MM.1S (cell line): ENCODE results near the gene RFX2.
"Not testable (repeated sequence)": the region's sequence is repeated elsewhere in the genome, so short reads cannot be mapped to it uniquely, and the experiment has no call there.

Experiments
- DNase-seq: peaks from one replicate; pipeline ENCODE4 v3.0.0-alpha.2; 2015
- H2AFZ ChIP-seq: fragments of 300-600 bp; sonication (generic); 2 replicates; pipeline ENCODE4 v1.6.0; 2016; ENCODE audit warnings: antibody characterized with exemption, low read length
- H3F3A ChIP-seq: fragments of 300-600 bp; sonication (generic); 2 replicates; pipeline ENCODE4 v1.6.1; 2016; ENCODE audit warnings: mild to moderate bottlenecking, antibody characterized with exemption, low read length, moderate library complexity, mixed read lengths; ENCODE audit not compliant: insufficient read depth
- H3K27ac ChIP-seq: fragments of 300-600 bp; sonication (generic); 2 replicates; pipeline ENCODE4 v1.5.1; 2016; ENCODE audit warnings: mild to moderate bottlenecking, low read length
- H3K27me3 ChIP-seq: fragments of 300-600 bp; sonication (generic); replicated peaks from 2 replicates; pipeline ENCODE4 v1.6.0; 2016; ENCODE audit warnings: low read length; ENCODE audit not compliant: insufficient read depth
- H3K36me3 ChIP-seq: fragments of 300-600 bp; sonication (generic); replicated peaks from 2 replicates; pipeline ENCODE4 v1.6.1; 2016; ENCODE audit warnings: mild to moderate bottlenecking, low read length, mixed read lengths; ENCODE audit not compliant: insufficient read depth
- H3K4me1 ChIP-seq: fragments of 300-600 bp; sonication (generic); 2 replicates; pipeline ENCODE4 v1.6.1; 2016; ENCODE audit warnings: low read length, mixed read lengths
- H3K4me2 ChIP-seq: fragments of 300-600 bp; sonication (generic); 2 replicates; pipeline ENCODE4 v1.6.0; 2016; ENCODE audit warnings: low read depth, low read length
- H3K4me3 ChIP-seq: fragments of 300-600 bp; sonication (generic); 2 replicates; pipeline ENCODE4 v1.5.1; 2016; ENCODE audit warnings: low read length, mixed read lengths
- H3K79me2 ChIP-seq: fragments of 300-600 bp; sonication (generic); 2 replicates; pipeline ENCODE4 v1.6.1; 2016; ENCODE audit warnings: mixed run types, low read length, mixed read lengths
- H3K9ac ChIP-seq: fragments of 300-600 bp; sonication (generic); 2 replicates; pipeline ENCODE4 v1.6.1; 2016; ENCODE audit warnings: low read length, mixed read lengths
- H3K9me2 ChIP-seq: fragments of 300-600 bp; sonication (generic); replicated peaks from 2 replicates; pipeline ENCODE4 v1.6.1; 2016; ENCODE audit warnings: mild to moderate bottlenecking, low read length, mixed read lengths; ENCODE audit not compliant: insufficient read depth
- H3K9me3 ChIP-seq: fragments of 300-600 bp; sonication (generic); replicated peaks from 2 replicates; pipeline ENCODE4 v1.6.1; 2016; ENCODE audit warnings: mild to moderate bottlenecking, low read length, mixed read lengths; ENCODE audit not compliant: insufficient read depth
- H4K20me1 ChIP-seq: fragments of 300-600 bp; sonication (generic); 2 replicates; pipeline ENCODE4 v1.6.1; 2016; ENCODE audit warnings: mild to moderate bottlenecking, low read length, moderate library complexity, mixed read lengths; ENCODE audit not compliant: insufficient read depth
- CTCF ChIP-seq: fragments of 300-600 bp; sonication (generic); IDR thresholded peaks from 2 replicates; pipeline ENCODE4 v1.5.1; 2016; ENCODE audit warnings: antibody characterized with exemption, low read length, mixed read lengths
- EZH2 ChIP-seq: fragments of 300-600 bp; sonication (generic); optimal IDR thresholded peaks from 2 replicates; pipeline ENCODE3; 2017; ENCODE audit warnings: low read depth, mild to moderate bottlenecking, antibody characterized with exemption, low read length, mixed read lengths
- EZH2phosphoT487 ChIP-seq: fragments of 300-600 bp; sonication (generic); IDR thresholded peaks from 2 replicates; pipeline ENCODE4 v1.6.1; 2018; ENCODE audit warnings: antibody characterized with exemption, low read length

Gene RFX2

GRCh38 chr19:6010107-6010506, 100.2 kb downstream of the RFX2 start:
- no peaks in the 10 kb centered on the region for H3K9me2 ChIP-seq
- H3K9ac ChIP-seq, result no peak overlapping the region
- no peaks in the 10 kb centered on the region for H3K4me1 ChIP-seq
- no peaks in the 10 kb centered on the region for H3F3A ChIP-seq
- H2AFZ ChIP-seq, result no peak overlapping the region
- TF ChIP-seq CTCF (no peak), EZH2phosphoT487 (no peak), EZH2 (no peak)
- H3K79me2 ChIP-seq, result no peaks in the 10 kb centered on the region
- no peaks in the 10 kb centered on the region for H3K36me3 ChIP-seq
- H3K4me2 ChIP-seq, result no peak overlapping the region
- no peak for DNase-seq
- no peak overlapping the region for H3K4me3 ChIP-seq
- no peaks in the 10 kb centered on the region for H3K9me3 ChIP-seq
- peaks cover 95% of the 10 kb centered on the region for H3K27me3 ChIP-seq
- H3K27ac ChIP-seq, result no peak overlapping the region
- no peaks in the 10 kb centered on the region for H4K20me1 ChIP-seq

GRCh38 chr19:6007866-6008265, 102.4 kb downstream of the RFX2 start:
- H3K9me3 ChIP-seq, result no peaks in the 10 kb centered on the region
- H3K4me1 ChIP-seq, result no peaks in the 10 kb centered on the region
- no peaks in the 10 kb centered on the region for H4K20me1 ChIP-seq
- H3K27me3 ChIP-seq, result peaks cover 94% of the 10 kb centered on the region
- no peaks in the 10 kb centered on the region for H3K36me3 ChIP-seq
- no peak overlapping the region for H3K4me3 ChIP-seq
- no peaks in the 10 kb centered on the region for H3F3A ChIP-seq
- no peak overlapping the region for H2AFZ ChIP-seq
- TF ChIP-seq EZH2 (no peak), CTCF (no peak), EZH2phosphoT487 (no peak)
- DNase-seq, result no peak
- H3K79me2 ChIP-seq, result no peaks in the 10 kb centered on the region
- no peak overlapping the region for H3K9ac ChIP-seq
- H3K4me2 ChIP-seq, result no peak overlapping the region
- H3K9me2 ChIP-seq, result no peaks in the 10 kb centered on the region
- no peak overlapping the region for H3K27ac ChIP-seq

GRCh38 chr19:6006896-6007295, 103.4 kb downstream of the RFX2 start:
- no peaks in the 10 kb centered on the region for H3K4me1 ChIP-seq
- no peaks in the 10 kb centered on the region for H3K79me2 ChIP-seq
- H2AFZ ChIP-seq, result no peak overlapping the region
- TF ChIP-seq EZH2phosphoT487, result no peak
- no peak for TF ChIP-seq EZH2
- no peak for TF ChIP-seq CTCF
- H3K9me3 ChIP-seq, result no peaks in the 10 kb centered on the region
- no peak overlapping the region for H3K9ac ChIP-seq
- peaks cover 93% of the 10 kb centered on the region for H3K27me3 ChIP-seq
- no peaks in the 10 kb centered on the region for H4K20me1 ChIP-seq
- no peaks in the 10 kb centered on the region for H3K9me2 ChIP-seq
- H3K36me3 ChIP-seq, result no peaks in the 10 kb centered on the region
- H3K4me2 ChIP-seq, result no peak overlapping the region
- no peak overlapping the region for H3K27ac ChIP-seq
- no peak for DNase-seq
- H3F3A ChIP-seq, result no peaks in the 10 kb centered on the region
- no peak overlapping the region for H3K4me3 ChIP-seq

GRCh38 chr19:6006070-6006446, 104.2 kb downstream of the RFX2 start:
- H3K4me3 ChIP-seq, H3K9me3 ChIP-seq, H3K79me2 ChIP-seq, H3K36me3 ChIP-seq, H3K4me2 ChIP-seq, H3K9ac ChIP-seq, H3K4me1 ChIP-seq, H4K20me1 ChIP-seq, H2AFZ ChIP-seq, H3F3A ChIP-seq, DNase-seq, H3K27ac ChIP-seq, H3K9me2 ChIP-seq: not testable (repeated sequence)
- peaks cover 93% of the 10 kb centered on the region for H3K27me3 ChIP-seq
